COLO829 (cell line): Measurements from ENCODE around the gene DBNL.
A peak's percentile ranks its signal among the peaks of the same experiment; 100 is the strongest.

Experiments
- DNase-seq: peaks from one replicate; pipeline ENCODE4 v3.0.0; 2012; ENCODE audit warnings: low spot score

DBNL gene

DNA sequence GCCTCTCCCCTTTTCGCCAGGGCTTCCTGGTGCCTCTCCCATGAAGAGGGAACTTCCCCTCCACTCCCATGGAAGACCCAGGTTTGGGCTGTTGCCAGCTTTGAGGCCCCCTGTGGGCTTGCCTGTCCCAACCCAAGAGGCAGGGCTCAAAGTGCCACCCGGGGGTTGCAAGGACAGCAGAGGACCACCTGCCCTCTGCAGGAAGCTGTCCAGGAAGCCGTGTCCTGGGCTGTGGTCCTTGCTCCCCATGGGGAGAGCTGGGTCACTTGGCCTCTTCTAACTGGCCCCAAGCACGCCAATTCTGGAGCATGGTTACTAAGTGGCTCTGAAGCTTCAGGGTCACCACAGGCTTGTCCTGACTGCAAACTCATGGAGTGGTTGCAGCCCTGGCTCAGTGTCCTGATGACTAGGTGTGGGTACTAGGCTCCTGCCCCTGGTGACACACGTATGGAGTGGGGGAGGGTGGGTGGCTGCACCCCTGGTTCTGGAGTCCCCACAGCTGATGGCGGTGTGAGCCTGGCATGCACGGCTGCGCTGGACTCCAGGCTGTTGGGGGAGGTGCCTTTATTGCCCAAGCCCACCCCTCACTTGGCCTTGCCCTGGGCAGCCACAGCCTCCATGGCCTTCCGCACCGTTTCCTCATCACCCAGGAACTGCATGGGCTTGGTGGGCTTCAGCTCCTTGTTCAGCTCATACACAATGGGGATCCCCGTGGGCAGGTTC lies 17.8 kb downstream of the DBNL start:
- no peak for DNase-seq

DNA sequence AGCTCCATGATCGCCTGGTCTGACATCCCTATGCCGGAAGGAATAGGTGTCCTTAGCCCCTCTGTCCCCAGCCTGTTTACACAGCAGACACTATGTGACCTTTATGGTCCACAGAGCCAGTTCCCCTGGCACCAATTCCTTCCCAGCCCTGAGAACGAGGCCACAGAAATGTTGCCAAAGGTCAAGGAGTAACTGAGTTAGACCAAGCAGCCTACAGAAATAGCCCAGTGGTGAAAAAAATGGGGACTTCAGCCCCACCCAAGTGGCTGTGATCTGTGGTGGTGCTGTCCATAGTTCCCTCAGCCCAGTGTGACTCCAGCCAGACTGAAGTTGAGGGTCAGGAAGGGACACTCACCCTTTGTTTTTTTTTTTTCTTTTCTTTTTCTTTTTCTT lies 18.4 kb downstream of the DBNL start:
- no peak for DNase-seq

DNA sequence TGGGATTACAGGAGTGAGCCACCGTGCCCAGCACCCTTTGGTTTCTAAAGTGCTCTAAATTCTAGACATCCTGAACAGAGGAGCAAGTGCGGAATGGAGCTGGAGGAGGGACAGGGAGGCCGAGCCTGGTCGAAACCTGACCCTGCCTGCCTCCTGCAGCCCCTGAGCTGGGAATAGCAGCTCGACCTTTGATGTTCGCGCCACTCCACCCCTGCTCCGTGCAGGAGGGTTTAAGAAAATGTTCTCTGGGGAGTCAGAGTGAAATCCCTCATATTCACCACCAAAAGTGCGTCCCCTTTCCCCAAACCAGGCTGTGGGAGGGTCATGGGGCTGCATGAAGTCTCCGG lies 19.0 kb downstream of the DBNL start:
- DNase-seq = no peak

DNA sequence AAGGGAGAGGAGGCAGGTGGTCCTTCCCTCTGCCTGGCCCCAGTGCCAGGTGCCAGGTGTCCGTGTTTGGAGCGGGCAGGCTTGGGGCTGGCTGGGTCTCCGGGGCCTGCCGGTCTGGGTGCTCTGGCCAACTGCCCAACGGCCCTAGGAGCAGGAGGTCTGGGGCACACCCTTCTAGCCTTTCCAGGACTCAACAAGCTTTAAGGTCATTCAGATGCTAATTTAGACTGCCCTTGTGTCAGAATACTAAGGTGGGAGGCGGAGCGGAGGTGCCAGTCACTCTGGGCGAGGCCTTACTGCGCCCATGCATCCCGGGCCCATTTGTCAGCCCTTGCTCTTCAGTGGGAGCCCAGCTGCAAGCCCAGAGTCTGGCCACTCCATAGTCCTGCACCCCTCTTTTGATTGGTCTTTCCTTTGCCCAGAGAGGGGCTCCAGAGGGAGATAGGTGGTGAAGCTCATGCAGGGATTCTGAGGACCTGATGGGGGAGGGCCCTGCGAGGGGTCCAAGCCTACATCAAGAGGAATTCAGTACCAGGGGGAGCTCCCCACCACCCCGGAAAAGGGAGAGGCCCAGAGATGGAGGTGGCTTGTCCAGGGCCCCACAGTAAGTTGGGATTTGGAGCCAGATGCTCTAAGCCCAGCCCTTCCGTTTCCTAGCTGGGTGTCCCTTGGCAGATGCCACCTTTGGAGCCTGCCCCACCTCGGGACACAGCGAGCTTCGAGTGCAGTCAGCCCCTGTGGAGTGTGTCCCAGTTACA lies 19.6 kb downstream of the DBNL start:
- no peak for DNase-seq

DNA sequence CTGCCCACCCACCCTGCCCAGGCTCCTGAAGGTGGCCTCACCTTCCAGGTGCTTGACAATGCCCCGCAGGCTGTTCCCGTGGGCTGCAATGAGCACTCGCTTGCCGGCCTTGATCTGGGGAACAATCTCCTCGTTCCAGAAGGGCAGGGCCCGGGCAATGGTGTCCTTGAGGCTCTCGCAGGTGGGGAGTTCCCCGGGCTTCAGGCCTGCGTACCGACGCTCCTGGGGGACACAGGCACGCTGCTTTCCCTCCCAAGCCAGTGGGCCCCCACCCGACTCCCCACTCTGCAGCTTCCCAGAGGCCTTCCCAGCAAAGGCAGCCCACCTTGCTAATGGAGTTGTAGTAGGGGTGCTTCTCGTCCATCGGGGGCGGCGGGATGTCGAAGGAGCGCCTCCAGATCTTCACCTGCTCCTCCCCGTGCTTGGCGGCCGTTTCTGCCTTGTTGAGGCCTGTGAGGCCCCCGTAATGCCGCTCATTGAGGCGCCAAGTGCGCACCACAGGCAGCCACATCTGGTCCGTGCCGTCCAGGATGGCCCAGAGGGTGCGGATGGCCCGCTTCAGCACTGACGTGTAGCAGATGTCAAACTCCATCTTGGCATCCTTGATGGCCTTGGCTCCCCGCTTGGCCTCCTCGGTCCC lies 20.4 kb downstream of the DBNL start:
- DNase-seq = no peak

DNA sequence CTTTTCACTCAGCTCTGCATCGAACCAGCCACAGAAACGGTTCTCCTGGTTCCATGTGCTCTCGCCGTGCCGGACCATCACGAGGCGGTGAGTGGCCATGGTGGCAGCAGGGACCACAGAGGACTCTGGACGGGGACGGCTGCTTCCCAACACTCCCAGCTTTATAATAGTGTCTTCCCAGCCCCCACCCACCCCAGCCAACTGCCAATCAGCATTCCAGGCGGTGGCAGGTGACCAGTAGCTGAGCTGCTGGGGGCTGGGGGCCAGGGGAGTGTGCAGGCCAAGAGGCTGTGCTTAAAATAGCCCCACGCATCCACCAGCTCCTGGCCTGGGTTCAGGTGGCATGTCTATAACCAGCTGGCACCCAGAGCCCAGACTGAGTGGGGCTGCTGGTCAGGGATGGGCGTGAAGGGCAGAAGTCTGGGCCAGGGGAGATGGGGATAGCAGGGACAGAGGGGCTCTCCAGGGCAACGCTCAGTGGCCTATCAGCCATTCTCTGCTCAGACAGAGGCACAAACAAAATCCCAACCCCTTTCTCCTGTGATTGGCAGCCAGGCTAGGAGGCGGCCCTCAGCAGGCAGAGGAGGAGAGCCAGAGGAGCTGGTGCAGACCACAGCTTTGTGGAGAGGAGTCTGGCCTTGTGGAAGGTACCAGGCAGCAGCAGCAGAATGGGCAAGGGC lies 21.1 kb downstream of the DBNL start, which contains the start of gene PGAM2:
TSS of gene PGAM2 (minus strand) at position 137 of the 680 bp plus-strand sequence. CDS start at position 99, 38 bp downstream.
- DNase-seq = no peak

DNA sequence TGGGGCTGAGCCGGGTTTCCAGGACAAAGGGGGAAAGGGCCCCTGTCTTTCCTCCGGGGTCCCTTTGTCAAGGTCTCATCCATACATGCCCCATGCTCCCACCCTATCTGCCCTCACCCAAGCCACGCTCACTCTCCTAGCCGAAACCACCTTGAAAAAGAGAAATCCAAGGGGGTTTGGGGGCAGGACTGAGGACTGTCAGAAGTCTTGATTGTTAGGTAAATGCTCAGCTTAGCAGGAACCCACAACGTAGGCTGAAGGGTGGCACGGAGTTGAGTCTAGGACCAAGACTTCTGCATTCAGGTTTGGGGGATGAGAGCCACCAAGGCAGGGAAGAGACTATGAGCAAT lies 21.6 kb downstream of the DBNL start:
- no peak for DNase-seq

DNA sequence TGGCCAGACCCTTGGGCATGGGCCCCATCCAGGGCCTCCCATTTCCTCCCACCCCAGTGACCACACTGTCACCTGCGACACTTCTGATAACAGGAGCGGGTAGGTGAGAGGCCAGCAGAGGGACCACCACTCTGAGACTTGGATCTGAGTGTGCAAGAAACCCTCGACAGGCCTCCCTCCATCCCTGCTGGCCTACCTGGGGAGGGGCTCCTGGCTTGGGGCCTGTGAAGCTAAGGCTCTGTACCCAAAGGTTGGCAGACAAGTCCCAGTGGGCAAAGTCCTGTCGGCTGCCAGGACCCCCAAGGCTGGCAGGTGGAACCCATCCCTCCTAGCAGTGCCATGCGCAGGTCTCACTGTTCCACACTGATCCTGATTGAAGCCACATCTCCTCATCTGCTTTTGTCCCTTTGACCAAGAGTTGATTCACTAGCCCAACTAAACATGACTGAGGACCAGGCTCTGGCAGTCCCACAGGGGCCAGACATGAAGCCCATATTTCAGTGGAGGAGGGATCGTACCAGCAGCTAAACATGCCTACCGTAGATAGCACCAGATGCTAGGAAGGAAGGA lies 22.1 kb downstream of the DBNL start:
- DNase-seq = no peak

DNA sequence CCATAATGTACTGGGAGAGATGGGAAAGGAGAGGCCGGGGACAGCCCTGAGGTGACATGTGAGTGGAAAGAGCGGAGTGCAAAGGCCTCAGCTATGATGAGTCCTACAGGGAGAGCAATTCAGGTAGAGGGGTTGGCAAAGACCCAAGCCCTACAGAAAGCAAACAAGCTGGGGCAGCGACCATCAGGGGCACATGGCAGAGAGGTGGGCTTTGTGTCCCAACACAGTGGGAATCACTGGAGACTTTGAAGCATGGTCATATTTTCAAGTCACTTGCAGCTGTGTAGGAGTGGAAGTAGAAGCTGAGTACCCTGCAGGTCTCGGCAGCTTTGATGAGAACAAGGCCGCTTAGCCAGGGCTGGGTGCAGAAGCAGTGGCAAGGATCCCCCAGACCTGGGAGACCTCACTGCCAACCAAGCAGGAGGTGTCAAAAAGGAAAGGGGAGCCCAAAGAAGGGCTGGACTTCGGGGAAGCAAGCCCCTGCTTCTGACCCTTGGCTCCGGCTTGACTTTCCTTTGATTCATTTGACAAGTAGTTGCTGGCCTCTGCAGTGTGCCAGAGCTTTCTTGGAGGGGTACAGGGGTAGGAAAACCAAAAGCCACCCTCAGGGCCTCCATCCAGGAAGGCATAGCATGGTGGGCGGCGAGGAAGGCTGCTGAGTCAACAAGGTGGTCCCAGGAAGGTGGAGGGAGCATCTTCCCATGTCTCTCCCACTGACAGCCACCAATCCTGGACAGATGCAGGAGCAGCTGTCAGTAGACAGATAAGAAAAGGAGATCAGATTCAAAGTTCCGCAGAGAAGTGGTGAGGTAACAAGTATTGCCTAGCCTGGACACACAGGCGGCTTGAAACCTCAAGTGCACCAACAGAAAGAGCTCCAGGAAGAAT lies 22.8 kb downstream of the DBNL start:
- no peak for DNase-seq

DNA sequence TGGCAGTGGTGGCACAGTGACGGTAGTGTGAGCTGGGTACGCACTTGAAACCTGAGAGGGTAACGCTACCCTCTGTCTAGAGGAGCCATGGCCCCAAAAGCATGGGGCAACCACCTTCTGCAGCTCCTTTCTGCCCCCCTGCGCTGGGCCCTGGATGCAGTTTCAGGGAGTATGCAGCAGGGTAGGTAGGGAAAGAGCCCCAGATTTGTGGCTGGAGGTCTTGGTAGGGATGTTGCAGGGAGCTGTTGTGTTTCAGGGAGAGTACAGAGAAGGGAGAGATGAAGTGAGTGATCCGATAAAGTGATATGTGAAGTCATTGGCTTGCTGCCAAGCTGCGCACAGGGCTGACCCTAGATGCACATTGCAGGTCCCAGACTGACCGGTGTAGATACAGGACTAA lies 23.6 kb downstream of the DBNL start:
- no peak for DNase-seq

DNA sequence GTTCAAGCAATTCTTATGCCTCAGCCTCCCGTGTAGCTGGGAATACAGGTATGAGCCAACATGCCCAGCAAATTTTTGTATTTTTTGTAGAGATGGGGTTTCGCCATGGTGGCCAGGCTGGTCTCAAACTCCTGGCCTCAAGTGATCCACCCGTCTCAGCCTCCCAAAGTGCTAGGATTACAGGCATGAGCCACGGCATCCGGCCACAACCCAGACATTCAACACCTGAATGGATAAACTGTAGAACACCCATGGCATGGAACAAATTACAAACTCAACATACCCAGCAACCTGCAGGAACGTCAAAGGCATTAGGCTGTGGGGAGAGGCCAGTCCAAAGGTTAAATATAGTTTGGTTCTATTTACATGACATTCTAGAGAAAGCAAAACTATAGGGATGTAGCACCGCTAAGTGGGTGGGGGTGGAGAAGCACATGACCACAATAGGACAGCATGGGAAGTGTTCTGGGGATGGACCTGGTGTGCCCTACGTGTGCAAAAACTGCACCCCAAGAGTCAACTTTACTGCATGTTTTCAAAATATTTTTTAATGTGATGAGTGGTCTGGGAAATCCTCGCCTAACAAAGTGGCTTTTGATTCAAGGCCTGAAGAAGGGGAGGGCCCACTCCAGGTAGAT lies 27.3 kb downstream of the DBNL start:
- no peak for DNase-seq

DNA sequence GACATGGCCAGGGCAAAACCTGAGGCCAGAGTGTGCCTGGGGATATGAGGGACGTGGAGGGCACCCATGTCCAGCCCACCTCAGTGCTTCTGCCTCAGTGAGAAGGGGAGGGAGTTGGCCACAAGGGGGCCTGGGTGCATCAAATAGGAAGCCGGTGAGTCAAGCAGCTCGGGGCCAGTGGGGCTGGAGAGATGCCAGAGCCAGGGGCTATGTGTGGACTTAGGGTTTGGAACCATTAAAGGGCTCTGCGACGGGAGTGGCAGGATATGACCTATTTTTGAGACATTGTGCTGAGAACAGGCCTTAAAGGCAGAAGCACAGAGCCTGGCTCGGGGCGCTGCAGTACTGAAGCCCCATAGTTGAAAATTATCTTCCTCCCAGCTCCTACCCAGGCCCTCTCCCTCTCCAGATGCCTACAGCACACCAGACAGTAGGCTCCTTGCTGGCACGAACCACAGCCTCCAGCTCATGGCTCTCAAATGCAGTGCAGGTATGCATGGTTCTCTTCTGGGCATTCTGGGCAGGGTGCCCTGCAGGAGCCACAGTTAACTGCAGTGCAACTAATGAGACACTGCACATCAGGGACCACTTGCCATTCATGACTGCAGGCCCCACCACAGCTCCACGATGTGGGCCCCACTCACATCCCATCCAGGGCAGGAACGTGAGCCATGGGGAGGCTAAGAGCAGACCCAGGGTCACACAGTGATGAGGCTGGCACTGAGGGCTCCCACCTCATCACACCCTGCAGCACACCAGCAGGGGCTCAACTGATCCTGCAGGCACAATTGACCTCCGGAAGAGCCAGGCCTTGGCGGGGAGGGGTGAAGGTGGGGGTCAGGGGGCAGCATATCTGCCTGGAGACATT lies 28.1 kb downstream of the DBNL start:
- peak; percentile 77 for DNase-seq

DNA sequence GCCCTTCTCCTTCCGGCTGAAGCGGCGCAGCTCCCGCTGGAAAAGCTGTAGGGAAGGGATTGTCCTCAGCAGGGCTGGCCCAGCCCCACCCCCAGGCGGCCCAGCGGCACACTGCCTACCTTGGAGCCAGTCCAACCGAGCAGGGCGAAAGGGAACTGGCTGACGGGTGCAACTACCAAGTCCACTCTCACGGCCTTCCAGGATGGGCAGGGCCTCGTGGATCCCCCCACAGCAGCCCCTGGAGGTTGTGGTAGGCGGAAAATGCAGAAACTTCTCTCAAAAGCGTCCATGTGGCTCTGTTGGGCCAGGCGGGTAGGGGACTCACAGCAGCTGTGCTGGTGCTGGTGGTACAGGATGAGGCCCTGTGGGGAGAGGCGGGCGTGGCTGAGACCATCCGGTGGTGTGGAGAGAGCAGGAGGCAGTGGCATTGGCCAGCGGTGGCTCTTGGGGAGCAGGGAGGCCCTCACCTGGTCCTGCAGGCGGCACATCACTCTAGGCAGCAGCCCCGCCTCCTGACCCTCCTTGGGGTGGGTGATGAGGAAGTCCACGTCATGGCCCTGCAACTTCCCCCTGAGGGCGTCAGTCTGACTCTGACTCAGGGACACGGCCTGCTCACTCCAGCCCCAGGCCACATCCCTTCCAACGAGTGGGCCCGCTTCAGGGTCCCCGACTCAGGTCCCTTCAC lies 29.3 kb downstream of the DBNL start:
- DNase-seq = no peak

DNA sequence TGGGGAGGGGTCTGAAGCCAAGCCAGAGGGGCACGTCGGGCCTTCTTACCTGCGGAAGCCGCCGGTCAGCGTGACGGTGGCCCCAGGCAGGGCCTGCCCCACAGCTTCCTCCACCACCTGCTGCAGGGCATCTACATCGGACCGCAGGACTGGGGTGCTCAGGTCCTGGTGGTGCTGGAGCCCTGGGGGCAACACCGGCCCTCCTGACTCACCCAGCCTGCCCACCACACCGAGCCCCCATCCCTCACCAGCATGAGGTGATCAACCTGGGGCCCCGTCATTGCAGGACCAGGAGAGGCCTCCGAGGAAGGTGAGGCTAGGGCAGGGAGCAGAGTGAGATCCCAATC lies 29.8 kb downstream of the DBNL start:
- DNase-seq = no peak

DNA sequence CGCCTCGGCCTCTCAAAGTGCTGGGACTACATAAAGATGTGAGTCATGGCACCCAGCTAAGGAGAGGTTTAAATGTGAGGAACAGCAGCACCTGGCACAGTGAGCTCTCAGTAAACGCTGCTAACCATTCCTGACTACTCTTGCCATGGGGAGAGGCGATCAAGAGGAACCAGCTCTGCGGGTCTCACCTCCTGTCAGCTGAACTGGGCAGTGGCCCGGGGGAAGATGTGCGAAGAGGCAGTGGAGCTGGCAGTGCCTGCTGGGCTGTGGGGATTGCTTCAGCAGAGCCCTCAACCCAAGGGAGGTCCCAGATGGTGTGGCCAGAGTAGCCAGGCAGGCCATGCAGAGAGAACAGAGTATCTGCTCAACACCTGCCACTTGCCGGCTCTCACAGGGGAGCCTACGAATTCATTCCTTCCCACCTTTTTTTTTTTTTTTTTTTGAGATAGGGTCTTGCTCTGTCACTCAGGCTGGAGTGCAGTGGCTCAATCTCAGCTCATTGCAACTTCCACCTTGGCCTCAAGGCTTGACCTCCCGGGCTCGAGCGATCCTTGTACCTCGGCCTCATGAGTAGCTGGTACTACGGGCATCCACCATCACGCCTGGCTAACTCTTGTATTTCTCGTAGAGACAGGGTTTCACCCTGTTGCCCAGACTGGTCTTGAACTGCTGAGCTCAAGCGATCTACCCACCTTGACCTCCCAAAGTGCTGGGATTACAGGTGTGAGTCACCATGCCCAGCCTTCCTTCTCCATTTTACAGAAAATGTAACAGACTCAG lies 31.0 kb downstream of the DBNL start:
- no peak for DNase-seq

DNA sequence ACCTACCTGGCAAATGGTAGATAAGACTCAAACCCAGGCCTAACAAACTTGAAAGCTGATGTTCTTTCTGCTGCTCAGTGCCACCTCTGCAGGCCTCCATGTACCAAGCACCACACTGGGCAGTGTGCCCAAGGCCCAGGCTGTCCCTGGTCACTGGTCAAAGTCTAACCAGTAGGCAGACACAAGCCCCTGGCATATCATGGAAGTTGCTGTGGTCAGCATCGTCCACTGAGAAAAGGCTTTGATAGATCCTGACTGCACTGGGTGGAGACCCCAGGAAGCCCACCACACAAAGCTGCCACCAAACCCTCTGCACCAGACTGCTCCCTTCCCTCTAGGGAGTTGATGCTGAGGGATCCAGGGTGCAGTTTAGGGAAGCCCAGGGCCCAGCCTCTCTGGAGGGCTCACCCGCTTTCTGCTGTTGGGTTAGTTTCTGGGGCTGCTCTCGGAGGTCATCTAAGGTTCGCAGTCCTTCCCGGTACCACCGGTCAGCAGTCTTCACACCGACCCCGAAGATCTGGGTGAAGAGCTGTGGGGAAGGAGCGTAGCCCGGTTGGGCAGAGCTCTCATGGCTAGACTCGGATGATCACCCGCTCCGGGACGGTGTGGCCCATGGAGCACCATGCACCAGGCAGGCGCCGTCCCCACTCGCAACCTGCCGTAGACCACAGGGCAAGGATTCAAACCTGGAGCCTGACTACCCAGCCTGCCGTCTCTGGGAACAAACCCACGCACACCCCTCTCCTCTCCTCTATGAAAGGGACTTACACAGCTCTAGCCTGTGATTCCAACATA lies 31.8 kb downstream of the DBNL start:
- no peak for DNase-seq

DNA sequence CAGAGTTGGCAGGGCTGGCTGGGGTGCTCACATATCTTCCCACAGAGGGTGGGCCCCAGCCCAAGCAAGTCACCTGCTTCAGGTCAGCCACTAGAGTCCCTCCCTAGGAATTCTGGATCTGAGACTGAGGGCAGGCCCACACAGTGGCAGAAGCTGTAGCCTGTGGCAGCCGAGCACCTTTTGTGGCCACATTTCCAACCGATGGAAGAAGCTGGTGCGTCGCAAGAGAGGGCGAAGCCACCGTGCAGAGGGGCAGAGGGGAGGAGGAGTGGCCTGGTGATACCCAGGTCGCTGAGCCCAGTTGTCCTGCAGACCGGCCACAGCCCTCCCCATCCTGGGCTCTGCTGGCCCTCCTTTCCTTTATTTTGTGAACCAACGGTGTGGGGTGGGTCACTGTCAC lies 32.6 kb downstream of the DBNL start:
- no peak for DNase-seq

DNA sequence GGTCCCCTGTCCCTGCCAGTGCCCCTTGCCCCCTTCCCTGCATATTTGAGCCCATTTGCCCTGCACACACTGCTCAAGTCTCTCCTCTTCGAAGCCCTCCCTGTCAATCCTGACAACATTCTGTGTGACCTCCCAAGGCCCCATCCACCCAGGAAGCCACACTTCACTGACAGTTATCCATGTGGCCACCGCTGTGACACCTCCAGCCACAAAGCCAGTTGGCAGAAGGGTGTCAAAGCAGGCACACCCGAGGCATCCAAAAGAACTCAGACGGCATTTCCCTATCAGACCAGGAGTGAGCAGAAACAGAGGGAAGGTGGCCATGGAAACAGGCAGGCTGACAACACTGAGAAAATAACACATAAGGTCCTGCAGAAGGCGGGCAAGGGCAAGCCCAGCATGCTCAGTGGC lies 33.2 kb downstream of the DBNL start:
- no peak for DNase-seq
